GM06990 (cell line): ENCODE measurements around the gene CDH2.

ENCODE experiments used
- DNase-seq: peaks from one replicate; pipeline ENCODE4 v3.0.0-alpha.2; 2011; ENCODE audit not compliant: insufficient read length; ENCODE audit errors: extremely low read depth
- H3K27me3 ChIP-seq: replicated peaks from 2 replicates; pipeline ENCODE4 v1.6.0; 2011; ENCODE audit warnings: low read length; ENCODE audit not compliant: control insufficient read depth, insufficient read depth
- H3K36me3 ChIP-seq: 2 replicates; pipeline ENCODE4 v1.5.1; 2011; ENCODE audit warnings: low read length; ENCODE audit not compliant: control insufficient read depth, insufficient read depth
- H3K4me3 ChIP-seq: replicated peaks from 2 replicates; pipeline ENCODE4 v1.5.1; 2011; ENCODE audit warnings: low read depth, mild to moderate bottlenecking, control low read depth, low read length
- CTCF ChIP-seq: IDR thresholded peaks from 2 replicates; pipeline ENCODE4 v1.5.1; 2011; ENCODE audit warnings: low read length, control low read depth, mild to moderate bottlenecking, inconsistent platforms; ENCODE audit not compliant: insufficient read depth, poor library complexity, severe bottlenecking

Gene CDH2

GRCh38 chr18:28201056-28201455, 24.1 kb upstream of the CDH2 start:
- TF ChIP-seq CTCF, result no peak
- Histone ChIP-seq H3K4me3 (no peak overlapping the region), H3K36me3 (no peaks in the 10 kb centered on the region), H3K27me3 (no peaks in the 10 kb centered on the region)
- no peak for DNase-seq

GRCh38 chr18:28198620-28199019, 21.7 kb upstream of the CDH2 start:
- no peak for TF ChIP-seq CTCF
- Histone ChIP-seq H3K27me3 (no peaks in the 10 kb centered on the region), H3K4me3 (no peak overlapping the region), H3K36me3 (no peaks in the 10 kb centered on the region)
- DNase-seq, result no peak

DNA sequence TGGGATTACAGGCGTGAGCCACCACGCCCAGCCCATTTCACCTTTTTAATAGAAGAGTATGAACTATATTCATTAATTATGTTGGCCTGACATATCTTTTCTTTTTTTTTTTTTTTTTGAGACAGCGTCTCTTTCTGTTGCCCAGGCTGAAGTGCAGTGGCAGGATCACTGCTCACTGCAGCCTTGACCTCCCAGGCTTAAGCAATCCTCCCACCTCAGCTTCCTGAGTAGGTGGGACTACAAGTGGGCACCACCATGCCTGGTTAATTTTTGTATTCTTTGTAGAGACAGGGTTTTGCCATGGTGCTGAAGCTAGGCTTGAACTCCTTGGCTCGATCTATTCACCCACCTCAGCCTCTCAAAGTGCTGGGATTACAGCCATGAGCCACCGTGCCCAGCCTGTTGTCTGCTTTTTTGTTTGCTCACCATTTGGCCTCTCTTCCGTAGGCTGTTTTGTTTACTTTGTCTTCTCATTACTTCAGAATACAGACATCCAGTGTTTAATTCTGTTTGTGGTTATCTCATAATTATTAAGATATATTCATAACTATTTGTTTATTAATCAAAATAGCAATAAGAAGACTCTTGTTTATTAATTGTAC, 16.3 kb upstream of the CDH2 start:
- Histone ChIP-seq H3K36me3 (no peaks in the 10 kb centered on the region), H3K4me3 (no peak overlapping the region), H3K27me3 (no peaks in the 10 kb centered on the region)
- no peak for DNase-seq
- no peak for TF ChIP-seq CTCF

GRCh38 chr18:28189400-28190239, 12.7 kb upstream of the CDH2 start:
- H3K36me3 ChIP-seq, result no peaks in the 10 kb centered on the region
- peak; percentile 81 for TF ChIP-seq CTCF
- H3K27me3 ChIP-seq, result no peaks in the 10 kb centered on the region
- no peak overlapping the region for H3K4me3 ChIP-seq
- no peak for DNase-seq

- no peaks in the 10 kb centered on the region for H3K36me3 ChIP-seq
- H3K4me3 ChIP-seq, result no peak overlapping the region
- TF ChIP-seq CTCF, result no peak
- DNase-seq, result no peak
- no peaks in the 10 kb centered on the region for H3K27me3 ChIP-seq
These were observed 8.2 kb upstream of the CDH2 start for GRCh38 chr18:28185121-28185520.
